ENCODE measurements around the gene RGL1.

RGL1 gene

DNA sequence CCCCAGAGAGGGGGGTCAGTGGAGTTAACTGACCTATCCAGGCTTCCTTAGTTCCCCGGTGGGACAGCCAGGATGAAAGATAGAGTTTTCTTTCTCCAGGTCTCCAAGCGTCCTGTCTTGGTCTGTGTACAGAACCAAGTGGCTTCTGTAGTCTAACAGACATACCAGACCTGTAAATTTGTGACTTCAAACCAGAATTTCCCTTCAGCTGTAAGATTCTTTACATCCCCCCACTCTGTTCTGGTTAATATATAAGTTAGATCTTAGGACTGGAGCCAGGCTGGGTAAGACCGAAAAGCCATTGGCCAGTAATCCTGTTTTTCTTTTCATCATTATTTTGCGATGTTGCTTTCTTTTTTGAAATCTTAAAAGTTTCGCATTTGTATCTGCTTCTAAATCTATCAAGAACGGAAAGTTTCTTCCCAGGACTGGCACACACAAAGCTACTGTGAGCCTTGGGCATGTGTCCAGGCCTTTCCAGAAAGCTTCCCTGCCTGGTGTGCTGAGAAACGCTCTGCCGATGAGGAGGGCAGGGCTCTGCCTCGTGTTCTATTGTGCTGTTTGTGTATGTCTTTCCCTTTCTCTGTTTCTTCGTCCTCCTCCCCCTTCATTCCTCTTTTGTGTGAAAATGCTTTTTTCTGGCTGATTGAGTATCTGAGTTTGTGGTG lies 72.3 kb downstream of the RGL1 start:
- peak overlapping the region; percentile 46 for H3K4me2 ChIP-seq (ENCODE audit: low read length, poor library complexity, severe bottlenecking)
- peak overlapping the region; percentile 83 for H3K9ac ChIP-seq (ENCODE audit: low read length)
- no peak overlapping the region for H3K4ac ChIP-seq (ENCODE audit: low read depth in 1 of 2, low read length in 2 of 2)
- no peak overlapping the region for H2BK12ac ChIP-seq (ENCODE audit: low read length in 2 of 2)
- peak overlapping the region in 1 of 2 experiments; percentile 59 for H3K18ac ChIP-seq (ENCODE audit: low read depth in 1 of 2, low read length in 2 of 2)
- H4K91ac ChIP-seq (ENCODE audit: low read length): no peak overlapping the region
- no peak overlapping the region for H2BK120ac ChIP-seq (ENCODE audit: low read depth, low read length)
- H3K23ac ChIP-seq (ENCODE audit: low read length in 2 of 2): no peak overlapping the region
- DNase-seq: no peak
- no peak overlapping the region for H2BK5ac ChIP-seq (ENCODE audit: low read depth, low read length, poor library complexity, severe bottlenecking)
- peaks cover 2% of the 10 kb centered on the region for H3K79me1 ChIP-seq (replicated peaks; ENCODE audit: low read length, poor library complexity, severe bottlenecking)
- H2AK5ac ChIP-seq (ENCODE audit: low read length, severe bottlenecking): peak overlapping the region; percentile 53
- H3K14ac ChIP-seq (ENCODE audit: low read length in 2 of 2): no peak overlapping the region
- H3K27ac ChIP-seq (ENCODE audit: low read length, poor library complexity, severe bottlenecking): peak overlapping the region; percentile 80
- H3K36me3 ChIP-seq (ENCODE audit: control insufficient read depth in 1 of 2, insufficient read depth in 2 of 2, low read depth in 1 of 2, low read length in 2 of 2): peaks cover 0 to 18% of the 10 kb centered on the region in 2 experiments
- 94% methylated on average over 7 of the region's 10 CpGs for WGBS
- no peak overlapping the region for H2BK15ac ChIP-seq (ENCODE audit: low read depth, poor library complexity, severe bottlenecking)
- H4K8ac ChIP-seq (ENCODE audit: low read length): no peak overlapping the region
- no peaks in the 10 kb centered on the region for H3K9me3 ChIP-seq (ENCODE audit: control insufficient read depth, low read length)
- H2AFZ ChIP-seq (ENCODE audit: low read depth, low read length): no peak overlapping the region
- peaks cover 15% of the 10 kb centered on the region for H3K4me1 ChIP-seq (ENCODE audit: control insufficient read depth, insufficient read depth, low read depth, low read length)
- H3K27me3 ChIP-seq (ENCODE audit: control insufficient read depth in 1 of 2, insufficient read depth in 1 of 2, low read length in 2 of 2): no peaks in the 10 kb centered on the region
- H3K4me3 ChIP-seq (ENCODE audit: insufficient read depth in 1 of 2, low read depth in 1 of 2, low read length in 2 of 2): peak overlapping the region in 1 of 2 experiments; percentile 58

DNA sequence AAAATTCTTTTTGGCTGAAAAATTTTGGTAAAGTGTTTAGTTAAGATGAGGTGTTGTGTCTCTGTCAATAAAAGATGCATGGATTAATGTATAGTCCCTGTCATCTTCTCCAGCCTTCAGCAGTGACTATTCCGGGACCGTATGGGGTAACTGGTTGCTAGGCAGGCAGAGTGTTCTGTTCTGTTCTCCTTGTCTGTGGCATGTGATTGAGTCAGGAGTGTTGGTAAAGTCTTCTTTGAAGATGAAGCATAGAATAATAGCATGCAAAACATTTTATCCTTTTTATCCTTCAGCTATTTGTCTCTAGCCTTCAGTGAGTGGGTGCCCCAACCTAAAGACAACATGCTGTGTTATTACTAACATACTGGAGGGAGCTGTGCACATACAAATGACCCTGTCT lies 74.6 kb downstream of the RGL1 start:
- Histone ChIP-seq H2BK15ac (ENCODE audit: low read depth, poor library complexity, severe bottlenecking) (no peak overlapping the region), H3K4me2 (ENCODE audit: low read length, poor library complexity, severe bottlenecking) (no peak overlapping the region), H2AK5ac (ENCODE audit: low read length, severe bottlenecking) (no peak overlapping the region), H3K27me3 (ENCODE audit: control insufficient read depth in 1 of 2, insufficient read depth in 1 of 2, low read length in 2 of 2) (no peaks in the 10 kb centered on the region), H4K91ac (ENCODE audit: low read length) (no peak overlapping the region), H3K18ac (ENCODE audit: low read depth in 1 of 2, low read length in 2 of 2) (no peak overlapping the region), H2BK5ac (ENCODE audit: low read depth, low read length, poor library complexity, severe bottlenecking) (no peak overlapping the region), H3K79me1 (replicated peaks; ENCODE audit: low read length, poor library complexity, severe bottlenecking) (peaks cover 4% of the 10 kb centered on the region), H3K23ac (ENCODE audit: low read length in 2 of 2) (no peak overlapping the region), H3K9ac (ENCODE audit: low read length) (no peak overlapping the region), H3K9me3 (ENCODE audit: control insufficient read depth, low read length) (no peaks in the 10 kb centered on the region), H3K4me1 (ENCODE audit: control insufficient read depth, insufficient read depth, low read depth, low read length) (peaks cover 15% of the 10 kb centered on the region), H2BK12ac (ENCODE audit: low read length in 2 of 2) (no peak overlapping the region), H2BK120ac (ENCODE audit: low read depth, low read length) (no peak overlapping the region), H3K4ac (ENCODE audit: low read depth in 1 of 2, low read length in 2 of 2) (no peak overlapping the region), H3K4me3 (ENCODE audit: insufficient read depth in 1 of 2, low read depth in 1 of 2, low read length in 2 of 2) (no peak overlapping the region), H3K36me3 (ENCODE audit: control insufficient read depth in 1 of 2, insufficient read depth in 2 of 2, low read depth in 1 of 2, low read length in 2 of 2) (peaks cover 0 to 34% of the 10 kb centered on the region in 2 experiments), H4K8ac (ENCODE audit: low read length) (no peak overlapping the region), H2AFZ (ENCODE audit: low read depth, low read length) (no peak overlapping the region), H3K27ac (ENCODE audit: low read length, poor library complexity, severe bottlenecking) (no peak overlapping the region), H3K14ac (ENCODE audit: low read length in 2 of 2) (no peak overlapping the region)
- 100% methylated on average over 2 of the region's 2 CpGs for WGBS
- peak; percentile 58 for DNase-seq

DNA sequence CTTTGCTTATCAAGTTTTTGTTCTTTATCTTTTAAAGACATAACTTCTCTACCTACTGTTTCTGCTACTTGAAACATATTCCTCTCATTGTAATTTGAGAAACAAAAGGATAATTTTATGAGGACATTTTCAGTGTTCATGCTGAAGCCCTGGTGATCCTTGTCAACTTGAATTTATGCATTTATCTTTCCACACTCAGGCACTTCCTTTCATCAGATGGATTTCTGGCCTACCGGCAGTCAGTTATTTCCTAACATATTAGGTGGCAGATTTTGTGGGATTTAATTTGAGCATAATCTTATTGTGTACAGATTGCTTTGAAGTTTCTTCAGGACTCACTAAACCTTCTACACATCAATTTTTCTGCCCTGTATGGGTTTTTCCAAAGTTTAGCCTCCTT lies 75.0 kb downstream of the RGL1 start:
- H2AFZ ChIP-seq (ENCODE audit: low read depth, low read length): no peak overlapping the region
- peaks cover 15% of the 10 kb centered on the region for H3K4me1 ChIP-seq (ENCODE audit: control insufficient read depth, insufficient read depth, low read depth, low read length)
- no peak overlapping the region for H3K23ac ChIP-seq (ENCODE audit: low read length in 2 of 2)
- H3K4me2 ChIP-seq (ENCODE audit: low read length, poor library complexity, severe bottlenecking): no peak overlapping the region
- peaks cover 0 to 34% of the 10 kb centered on the region in 2 experiments for H3K36me3 ChIP-seq (ENCODE audit: control insufficient read depth in 1 of 2, insufficient read depth in 2 of 2, low read depth in 1 of 2, low read length in 2 of 2)
- no peak overlapping the region for H3K18ac ChIP-seq (ENCODE audit: low read depth in 1 of 2, low read length in 2 of 2)
- H3K14ac ChIP-seq (ENCODE audit: low read length in 2 of 2): no peak overlapping the region
- H3K4me3 ChIP-seq (ENCODE audit: insufficient read depth in 1 of 2, low read depth in 1 of 2, low read length in 2 of 2): no peak overlapping the region
- H3K27me3 ChIP-seq (ENCODE audit: control insufficient read depth in 1 of 2, insufficient read depth in 1 of 2, low read length in 2 of 2): no peaks in the 10 kb centered on the region
- H2AK5ac ChIP-seq (ENCODE audit: low read length, severe bottlenecking): no peak overlapping the region
- H3K79me1 ChIP-seq (replicated peaks; ENCODE audit: low read length, poor library complexity, severe bottlenecking): peaks cover 4% of the 10 kb centered on the region
- H2BK12ac ChIP-seq (ENCODE audit: low read length in 2 of 2): no peak overlapping the region
- H2BK120ac ChIP-seq (ENCODE audit: low read depth, low read length): no peak overlapping the region
- WGBS: no CpG with 5 or more reads among the region's 1 CpG
- H3K9ac ChIP-seq (ENCODE audit: low read length): no peak overlapping the region
- no peak overlapping the region for H3K27ac ChIP-seq (ENCODE audit: low read length, poor library complexity, severe bottlenecking)
- no peak overlapping the region for H2BK15ac ChIP-seq (ENCODE audit: low read depth, poor library complexity, severe bottlenecking)
- H4K8ac ChIP-seq (ENCODE audit: low read length): no peak overlapping the region
- no peak overlapping the region for H4K91ac ChIP-seq (ENCODE audit: low read length)
- no peak for DNase-seq
- no peaks in the 10 kb centered on the region for H3K9me3 ChIP-seq (ENCODE audit: control insufficient read depth, low read length)
- H2BK5ac ChIP-seq (ENCODE audit: low read depth, low read length, poor library complexity, severe bottlenecking): no peak overlapping the region
- H3K4ac ChIP-seq (ENCODE audit: low read depth in 1 of 2, low read length in 2 of 2): no peak overlapping the region

DNA sequence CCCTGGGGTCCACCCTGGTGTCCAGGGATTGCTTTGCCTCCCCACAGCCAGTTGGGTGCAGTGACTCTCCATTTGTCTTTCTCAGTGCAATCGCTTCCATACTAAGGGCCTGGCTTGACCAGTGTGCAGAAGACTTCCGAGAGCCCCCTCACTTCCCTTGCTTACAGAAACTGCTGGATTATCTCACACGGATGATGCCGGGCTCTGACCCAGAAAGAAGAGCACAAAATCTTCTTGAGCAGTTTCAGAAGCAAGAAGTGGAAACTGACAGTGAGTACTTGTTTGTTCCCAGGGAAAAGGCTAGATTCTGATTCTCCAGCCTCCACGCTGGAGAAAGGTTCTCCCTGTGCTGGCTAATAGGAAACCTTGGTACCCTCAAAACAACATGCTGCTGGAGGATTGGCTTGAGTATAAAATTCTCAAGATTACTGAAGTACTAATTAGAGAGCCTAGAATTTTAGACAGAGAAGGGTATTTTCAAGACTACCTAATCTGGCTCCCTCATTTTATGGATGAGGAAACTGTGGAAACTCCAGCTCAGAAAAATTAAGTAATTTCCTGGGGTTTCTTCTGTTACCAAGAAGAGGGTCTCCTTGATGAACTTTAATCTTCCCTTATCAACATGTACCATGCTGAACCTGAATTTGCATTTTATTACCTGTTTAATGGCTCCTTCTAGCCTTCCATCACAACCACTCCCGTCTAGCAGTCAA lies 75.8 kb downstream of the RGL1 start:
- H3K4me1 ChIP-seq (ENCODE audit: control insufficient read depth, insufficient read depth, low read depth, low read length): peaks cover 15% of the 10 kb centered on the region
- H3K79me1 ChIP-seq (replicated peaks; ENCODE audit: low read length, poor library complexity, severe bottlenecking): peaks cover 4% of the 10 kb centered on the region
- no peak overlapping the region for H3K9ac ChIP-seq (ENCODE audit: low read length)
- H2BK120ac ChIP-seq (ENCODE audit: low read depth, low read length): no peak overlapping the region
- H2BK5ac ChIP-seq (ENCODE audit: low read depth, low read length, poor library complexity, severe bottlenecking): no peak overlapping the region
- H3K4me2 ChIP-seq (ENCODE audit: low read length, poor library complexity, severe bottlenecking): no peak overlapping the region
- peak overlapping the region; percentile 85 for H2AK5ac ChIP-seq (ENCODE audit: low read length, severe bottlenecking)
- H3K27me3 ChIP-seq (ENCODE audit: control insufficient read depth in 1 of 2, insufficient read depth in 1 of 2, low read length in 2 of 2): no peaks in the 10 kb centered on the region
- peak overlapping the region in 1 of 2 experiments; percentile 68 for H3K18ac ChIP-seq (ENCODE audit: low read depth in 1 of 2, low read length in 2 of 2)
- no peak overlapping the region for H4K91ac ChIP-seq (ENCODE audit: low read length)
- no peak overlapping the region for H3K27ac ChIP-seq (ENCODE audit: low read length, poor library complexity, severe bottlenecking)
- no peak overlapping the region for H2AFZ ChIP-seq (ENCODE audit: low read depth, low read length)
- H3K4ac ChIP-seq (ENCODE audit: low read depth in 1 of 2, low read length in 2 of 2): peak overlapping the region in 1 of 2 experiments; percentile 76
- H2BK12ac ChIP-seq (ENCODE audit: low read length in 2 of 2): peak overlapping the region in 1 of 2 experiments; percentile 59
- H2BK15ac ChIP-seq (ENCODE audit: low read depth, poor library complexity, severe bottlenecking): no peak overlapping the region
- H3K9me3 ChIP-seq (ENCODE audit: control insufficient read depth, low read length): no peaks in the 10 kb centered on the region
- 90% methylated on average over 6 of the region's 6 CpGs for WGBS
- H3K14ac ChIP-seq (ENCODE audit: low read length in 2 of 2): no peak overlapping the region
- no peak overlapping the region for H3K23ac ChIP-seq (ENCODE audit: low read length in 2 of 2)
- no peak overlapping the region for H4K8ac ChIP-seq (ENCODE audit: low read length)
- H3K4me3 ChIP-seq (ENCODE audit: insufficient read depth in 1 of 2, low read depth in 1 of 2, low read length in 2 of 2): no peak overlapping the region
- DNase-seq: peak; percentile 40
- H3K36me3 ChIP-seq (ENCODE audit: control insufficient read depth in 1 of 2, insufficient read depth in 2 of 2, low read depth in 1 of 2, low read length in 2 of 2): peaks cover 0 to 41% of the 10 kb centered on the region in 2 experiments

All from mesenchymal stem cell (in vitro differentiated cells and primary cell).